Transverse colon (tissue), 4 donors: ENCODE data around the gene RAI1. TPM values are rescaled to one million over a fixed set of nuclear protein-coding genes. Genes with fewer than 3 reads are reported as not detected.

ENCODE experiments used
- DNase-seq: peaks from one replicate; pipeline ENCODE4 v3.0.0-alpha.2; 2019
- H3K27ac ChIP-seq, 4 donors: fragments of 200-600 bp; sonication (generic); 2 replicates each; pipeline ENCODE4 v1.5.1; 2016 to 2018; ENCODE audit warnings: inconsistent platforms in 4 of 4
- H3K27me3 ChIP-seq: fragments of 200-600 bp; sonication (generic); 2 replicates; pipeline ENCODE4 v1.5.1; 2017; ENCODE audit warnings: inconsistent platforms
- H3K36me3 ChIP-seq, 4 donors: fragments of 200-600 bp; sonication (generic); 2 replicates each; pipeline ENCODE4 v1.5.1; 2017 to 2019; ENCODE audit warnings: inconsistent platforms in 4 of 4
- H3K4me1 ChIP-seq, 4 donors: fragments of 200-600 bp; sonication (generic); 2 replicates each; pipeline ENCODE4 v1.5.1; 2017 to 2020; ENCODE audit warnings: inconsistent platforms in 4 of 4
- H3K4me3 ChIP-seq, 4 donors: fragments of 200-600 bp; sonication (generic); 1 replicate in 1 of 4; 2 replicates in 3 of 4; pipeline versions ENCODE4 v1.5.1 to v1.6.1; 2017 to 2019; ENCODE audit warnings: inconsistent platforms in 4 of 4
- H3K9me3 ChIP-seq, 2 donors: fragments of 200-600 bp; sonication (generic); 2 replicates each; pipeline ENCODE4 v1.5.1; 2017 to 2019; ENCODE audit warnings: inconsistent platforms in 2 of 2
- EP300 ChIP-seq: sonication (generic); formaldehyde crosslinking; IDR thresholded peaks from one replicate; pipeline ENCODE4 v1.6.1; 2017; ENCODE audit warnings: antibody characterized with exemption, low read depth
- POLR2A ChIP-seq: fragments of 450-650 bp; IDR thresholded peaks from one replicate; pipeline ENCODE4 v1.6.1; 2016; ENCODE audit warnings: antibody characterized with exemption, mild to moderate bottlenecking, moderate library complexity
- POLR2AphosphoS5 ChIP-seq, 3 donors: sonication (generic); formaldehyde crosslinking; IDR thresholded peaks; one replicate each; pipeline ENCODE4 v1.6.1; 2016; ENCODE audit warnings: antibody characterized with exemption in 3 of 3
- whole genome bisulfite sequencing, 2 donors: methylation state at CpG; one replicate each; pipeline ENCODE4 v1.1.5; 2018; ENCODE audit warnings: low coverage in 1 of 2; 5-methylcytosine and 5-hydroxymethylcytosine counted together
- in situ Hi-C, 4 donors: fragments of 200-750 bp; cut with MboI; loops; one replicate each; pipeline versions ENCODE4 v1.15.0 to v1.15.1; 2017; ENCODE audit warnings: low sequenced_read_pairs in 3 of 4, low pct_ligation_motif_present in 1 of 4, low pct_unique_long_range_greater_than_20kb in 1 of 4
- intact Hi-C: fragments of 100-400 bp; cut with DNase I; formaldehyde crosslinking; loops from one replicate; pipeline ENCODE4 v1.15.1; 2023; ENCODE audit warnings: low total_unique reads
- total RNA-seq, 4 donors: library from RNA; depleted of rRNA; stranded (reverse); fragments of >200 nt; gene quantifications; one replicate each; pipeline ENCODE4 v1.1.0, GENCODE V29; 2016
- TF ChIP-seq, protein P1 (sequence below), 5 experiments: fragments of 200-600 bp in 3 of 5; fragments of 450-650 bp in 2 of 5; sonication (generic) in 3 of 5; IDR thresholded peaks; 1 replicate in 2 of 5; 2 replicates in 3 of 5; pipeline ENCODE4 v1.5.1; 2016 to 2017; ENCODE audit warnings: antibody characterized with exemption in 5 of 5, inconsistent platforms in 3 of 5, mild to moderate bottlenecking in 2 of 5, moderate library complexity in 1 of 5

RAI1 gene
- total RNA-seq, 4 donors from 2014 or later = 14.1 to 163 (median 34.6) TPM

DNA sequence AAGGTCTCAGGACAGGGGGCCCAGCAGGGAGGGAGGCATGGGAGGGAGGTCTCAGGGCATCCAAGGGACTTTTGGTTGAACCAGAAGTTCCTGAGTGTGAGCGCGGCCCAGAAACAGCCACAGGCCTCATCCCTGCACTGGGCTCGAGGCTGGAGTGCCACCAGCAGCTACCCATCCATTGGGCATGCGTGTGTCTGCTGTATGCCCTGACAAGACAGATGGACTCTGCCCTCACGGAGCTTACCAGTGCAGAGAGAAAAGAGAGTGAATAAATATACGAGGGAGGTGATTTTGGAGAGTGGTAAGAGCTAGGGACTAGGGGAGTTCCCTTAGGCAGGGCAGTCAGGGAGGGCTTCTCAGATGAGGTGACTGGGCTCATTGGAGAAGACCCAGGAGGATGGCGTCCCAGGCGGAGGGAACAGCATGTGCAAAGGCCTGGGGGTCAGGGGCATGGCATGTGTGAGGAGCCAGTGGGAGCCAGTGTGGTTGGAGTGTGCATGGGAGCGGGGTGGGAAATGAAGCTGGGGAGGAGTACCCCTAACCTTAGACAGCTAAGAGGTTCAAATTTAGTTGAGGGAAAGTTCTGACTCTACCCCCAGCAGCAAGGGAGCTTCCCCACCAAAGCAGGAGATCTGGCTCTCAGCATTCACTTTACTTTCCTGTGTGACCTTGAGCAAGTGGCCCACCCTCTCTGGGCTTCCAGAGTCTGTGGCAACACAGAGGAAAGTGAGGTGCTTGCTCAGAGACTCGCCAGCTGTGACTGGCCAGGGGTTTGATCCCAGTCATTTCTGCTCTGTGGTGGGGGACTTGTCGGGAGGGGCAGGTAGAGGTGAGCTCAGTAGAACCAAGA lies 80.9 kb downstream of the RAI1 start:
- TF ChIP-seq, protein P1, sequence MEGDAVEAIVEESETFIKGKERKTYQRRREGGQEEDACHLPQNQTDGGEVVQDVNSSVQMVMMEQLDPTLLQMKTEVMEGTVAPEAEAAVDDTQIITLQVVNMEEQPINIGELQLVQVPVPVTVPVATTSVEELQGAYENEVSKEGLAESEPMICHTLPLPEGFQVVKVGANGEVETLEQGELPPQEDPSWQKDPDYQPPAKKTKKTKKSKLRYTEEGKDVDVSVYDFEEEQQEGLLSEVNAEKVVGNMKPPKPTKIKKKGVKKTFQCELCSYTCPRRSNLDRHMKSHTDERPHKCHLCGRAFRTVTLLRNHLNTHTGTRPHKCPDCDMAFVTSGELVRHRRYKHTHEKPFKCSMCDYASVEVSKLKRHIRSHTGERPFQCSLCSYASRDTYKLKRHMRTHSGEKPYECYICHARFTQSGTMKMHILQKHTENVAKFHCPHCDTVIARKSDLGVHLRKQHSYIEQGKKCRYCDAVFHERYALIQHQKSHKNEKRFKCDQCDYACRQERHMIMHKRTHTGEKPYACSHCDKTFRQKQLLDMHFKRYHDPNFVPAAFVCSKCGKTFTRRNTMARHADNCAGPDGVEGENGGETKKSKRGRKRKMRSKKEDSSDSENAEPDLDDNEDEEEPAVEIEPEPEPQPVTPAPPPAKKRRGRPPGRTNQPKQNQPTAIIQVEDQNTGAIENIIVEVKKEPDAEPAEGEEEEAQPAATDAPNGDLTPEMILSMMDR (IDR thresholded peaks at IDR 0.05) = no peak
- TF ChIP-seq POLR2AphosphoS5 (IDR thresholded peaks at IDR 0.05) (no peak), EP300 (no peak), POLR2A (no peak)

GRCh38 chr17:17762744-17763105 lies 81.5 kb downstream of the RAI1 start:
- no peaks in the 10 kb centered on the region for H3K27me3 ChIP-seq
- in situ Hi-C loops (no loop called here), intact Hi-C loops (no loop called here)
- DNase-seq = no peak
- H3K27ac ChIP-seq = no peak overlapping the region
- TF ChIP-seq, protein P1 (IDR thresholded peaks at IDR 0.05) = no peak
- TF ChIP-seq POLR2A (no peak), POLR2AphosphoS5 (IDR thresholded peaks at IDR 0.05) (no peak), EP300 (no peak)
- peaks cover 0 to 18% (median 11%) of the 10 kb centered on the region in 4 donors for H3K4me1 ChIP-seq
- no peaks in the 10 kb centered on the region for H3K36me3 ChIP-seq
- WGBS, 2 donors = 76% methylated on average over 5 of the region's 5 CpGs; no CpG with 5 or more reads in 1 of the 2 donors
- no peak overlapping the region for H3K4me3 ChIP-seq
- no peaks in the 10 kb centered on the region for H3K9me3 ChIP-seq

More for the DNA sequence above, 80.9 kb downstream of the RAI1 start:
- H3K27me3 ChIP-seq = no peaks in the 10 kb centered on the region
- 89% methylated on average over 4 to 11 of the region's 11 CpGs for WGBS, 2 donors
- in situ Hi-C loops (no loop called here), intact Hi-C loops (no loop called here)
- peaks cover 0 to 18% (median 12%) of the 10 kb centered on the region in 4 donors for H3K4me1 ChIP-seq
- DNase-seq = no peak
- H3K27ac ChIP-seq = no peak overlapping the region
- no peaks in the 10 kb centered on the region for H3K36me3 ChIP-seq
- no peaks in the 10 kb centered on the region for H3K9me3 ChIP-seq
- H3K4me3 ChIP-seq = no peak overlapping the region

DNA sequence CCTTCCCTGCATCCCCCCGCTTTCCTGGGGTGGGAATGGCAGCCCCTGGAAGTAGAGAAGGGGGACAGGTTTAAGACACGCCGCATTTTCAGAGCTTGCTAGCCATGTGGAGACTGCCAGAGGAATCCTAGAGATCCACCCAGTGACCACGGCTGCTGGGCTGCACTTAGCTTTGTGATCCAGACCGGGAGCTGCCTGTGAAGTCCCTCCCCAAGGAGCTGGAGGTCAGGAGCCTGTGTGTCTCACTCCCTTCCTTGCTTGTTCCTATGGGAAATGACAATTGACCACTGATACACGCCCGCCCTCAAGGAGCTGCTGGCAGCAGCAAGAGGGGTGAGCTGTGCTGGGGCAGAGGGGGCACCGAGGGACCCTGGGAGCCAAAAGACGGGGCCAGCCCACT lies 81.9 kb downstream of the RAI1 start:
- peaks cover 0 to 18% (median 11%) of the 10 kb centered on the region in 4 donors for H3K4me1 ChIP-seq
- DNase-seq = no peak
- in situ Hi-C loops (no loop called here), intact Hi-C loops (no loop called here)
- TF ChIP-seq EP300 (no peak), POLR2AphosphoS5 (IDR thresholded peaks at IDR 0.05) (no peak), POLR2A (no peak)
- TF ChIP-seq, protein P1 (IDR thresholded peaks at IDR 0.05) = no peak
- no peaks in the 10 kb centered on the region for H3K36me3 ChIP-seq
- no peak overlapping the region for H3K4me3 ChIP-seq
- H3K27me3 ChIP-seq = no peaks in the 10 kb centered on the region
- 83 to 92% methylated on average over 2 to 9 of the region's 9 CpGs for WGBS, 2 donors
- no peak overlapping the region for H3K27ac ChIP-seq
- H3K9me3 ChIP-seq = no peaks in the 10 kb centered on the region

- in situ Hi-C loops (no loop called here), intact Hi-C loops (no loop called here)
- peaks cover 4 to 24% (median 12%) of the 10 kb centered on the region in 4 donors for H3K4me1 ChIP-seq
- no peak overlapping the region for H3K4me3 ChIP-seq
- WGBS, 2 donors = 86% methylated on average over 5 of the region's 5 CpGs; no CpG with 5 or more reads in 1 of the 2 donors
- no peaks in the 10 kb centered on the region for H3K9me3 ChIP-seq
- H3K36me3 ChIP-seq = no peaks in the 10 kb centered on the region
- H3K27me3 ChIP-seq = no peaks in the 10 kb centered on the region
- DNase-seq = no peak
- no peak overlapping the region for H3K27ac ChIP-seq
- no peak for TF ChIP-seq POLR2AphosphoS5 (IDR thresholded peaks at IDR 0.05)
- TF ChIP-seq, protein P1 (IDR thresholded peaks at IDR 0.05) = no peak
- no peak for TF ChIP-seq POLR2A
- TF ChIP-seq EP300 = no peak
Observed at GRCh38 chr17:17763734-17764133, 82.5 kb downstream of the RAI1 start.
